SK-N-SH (cell line): ENCODE results near the gene SPEF2.

Experiments used
- RAD21 ChIP-seq: IDR thresholded peaks from 2 replicates; pipeline ENCODE4 v1.6.1; 2012; ENCODE audit warnings: mild to moderate bottlenecking, low read length
- YY1 ChIP-seq: IDR thresholded peaks from 2 replicates; pipeline ENCODE4 v1.4.0; 2012; ENCODE audit warnings: low read depth, mild to moderate bottlenecking
- TF ChIP-seq, protein P1 (sequence below): fragments of 200-600 bp; sonication (generic); IDR thresholded peaks from 2 replicates; pipeline ENCODE4 v1.6.1; 2017; ENCODE audit warnings: antibody characterized with exemption, mild to moderate bottlenecking, moderate library complexity

- TF ChIP-seq, protein P1, sequence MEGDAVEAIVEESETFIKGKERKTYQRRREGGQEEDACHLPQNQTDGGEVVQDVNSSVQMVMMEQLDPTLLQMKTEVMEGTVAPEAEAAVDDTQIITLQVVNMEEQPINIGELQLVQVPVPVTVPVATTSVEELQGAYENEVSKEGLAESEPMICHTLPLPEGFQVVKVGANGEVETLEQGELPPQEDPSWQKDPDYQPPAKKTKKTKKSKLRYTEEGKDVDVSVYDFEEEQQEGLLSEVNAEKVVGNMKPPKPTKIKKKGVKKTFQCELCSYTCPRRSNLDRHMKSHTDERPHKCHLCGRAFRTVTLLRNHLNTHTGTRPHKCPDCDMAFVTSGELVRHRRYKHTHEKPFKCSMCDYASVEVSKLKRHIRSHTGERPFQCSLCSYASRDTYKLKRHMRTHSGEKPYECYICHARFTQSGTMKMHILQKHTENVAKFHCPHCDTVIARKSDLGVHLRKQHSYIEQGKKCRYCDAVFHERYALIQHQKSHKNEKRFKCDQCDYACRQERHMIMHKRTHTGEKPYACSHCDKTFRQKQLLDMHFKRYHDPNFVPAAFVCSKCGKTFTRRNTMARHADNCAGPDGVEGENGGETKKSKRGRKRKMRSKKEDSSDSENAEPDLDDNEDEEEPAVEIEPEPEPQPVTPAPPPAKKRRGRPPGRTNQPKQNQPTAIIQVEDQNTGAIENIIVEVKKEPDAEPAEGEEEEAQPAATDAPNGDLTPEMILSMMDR: no peak
- TF ChIP-seq RAD21 (no peak), YY1 (no peak)
These were observed 233.5 kb downstream of the SPEF2 start for GRCh38 chr5:35850967-35851680.
